ENCODE data around the gene TMEM40. TPM values are rescaled to one million over a fixed set of nuclear protein-coding genes. Genes with fewer than 3 reads are reported as not detected.

The TMEM40 gene
- total and polyA plus RNA-seq, 2 experiments from 2014 or later: 0.14 to 0.48 TPM

DNA sequence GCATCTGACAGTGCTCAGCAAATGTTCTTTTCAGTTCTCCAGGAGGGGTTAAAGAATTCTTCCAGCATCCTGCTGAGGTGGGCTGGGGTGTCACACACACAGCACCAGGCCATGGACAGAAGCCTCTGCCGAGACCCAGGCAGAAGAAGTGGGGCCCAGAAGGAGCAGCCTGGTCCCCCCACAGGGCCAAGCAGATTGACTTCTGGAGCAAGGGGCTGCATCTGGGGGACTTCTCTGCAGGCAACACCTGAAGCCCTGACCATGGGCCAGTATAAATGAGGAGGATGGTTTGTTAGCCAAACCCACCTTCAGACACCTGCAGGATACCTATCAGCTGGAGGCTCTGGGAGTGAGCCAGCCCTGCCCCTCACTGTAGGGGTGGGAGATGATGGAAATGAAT, 16.2 kb upstream of the TMEM40 start:
- Histone ChIP-seq H3K4me1 (ENCODE audit: insufficient read depth) (no peaks in the 10 kb centered on the region), H3K36me3 (ENCODE audit: insufficient read depth) (no peaks in the 10 kb centered on the region), H3K27ac (ENCODE audit: low read depth) (no peak overlapping the region), H3K4me2 (no peak overlapping the region), H3K4me3 (no peak overlapping the region), H4K20me1 (replicated peaks; ENCODE audit: insufficient read depth) (no peaks in the 10 kb centered on the region), H3K9me2 (ENCODE audit: insufficient read depth) (no peaks in the 10 kb centered on the region), H3F3A (replicated peaks; ENCODE audit: low read depth) (no peaks in the 10 kb centered on the region), H2AFZ (no peak overlapping the region), H3K27me3 (ENCODE audit: insufficient read depth) (no peaks in the 10 kb centered on the region), H3K79me2 (replicated peaks; ENCODE audit: insufficient read depth) (no peaks in the 10 kb centered on the region)
- ATAC-seq: no peak
- H3K9me3 Mint-ChIP-seq: no peaks in the 10 kb centered on the region
- H3K27ac Mint-ChIP-seq: no peak overlapping the region
- H3K36me3 Mint-ChIP-seq (ENCODE audit: low read depth): no peaks in the 10 kb centered on the region
- no peaks in the 10 kb centered on the region for H3K4me1 Mint-ChIP-seq
- no peak overlapping the region for H3K4me3 Mint-ChIP-seq
- no peaks in the 10 kb centered on the region for H3K27me3 Mint-ChIP-seq (ENCODE audit: insufficient read depth, low read depth, poor library complexity)
- TF ChIP-seq POLR2AphosphoS5 (IDR thresholded peaks at IDR 0.05; ENCODE audit: low read depth): no peak
- TF ChIP-seq CREB1 (CRISPR knock-in tag; IDR thresholded peaks at IDR 0.05; ENCODE audit: low read depth): no peak
- no peak for TF ChIP-seq EZH2 (IDR thresholded peaks at IDR 0.05; ENCODE audit: low read depth, unreplicated experiment)
- TF ChIP-seq, protein P1, sequence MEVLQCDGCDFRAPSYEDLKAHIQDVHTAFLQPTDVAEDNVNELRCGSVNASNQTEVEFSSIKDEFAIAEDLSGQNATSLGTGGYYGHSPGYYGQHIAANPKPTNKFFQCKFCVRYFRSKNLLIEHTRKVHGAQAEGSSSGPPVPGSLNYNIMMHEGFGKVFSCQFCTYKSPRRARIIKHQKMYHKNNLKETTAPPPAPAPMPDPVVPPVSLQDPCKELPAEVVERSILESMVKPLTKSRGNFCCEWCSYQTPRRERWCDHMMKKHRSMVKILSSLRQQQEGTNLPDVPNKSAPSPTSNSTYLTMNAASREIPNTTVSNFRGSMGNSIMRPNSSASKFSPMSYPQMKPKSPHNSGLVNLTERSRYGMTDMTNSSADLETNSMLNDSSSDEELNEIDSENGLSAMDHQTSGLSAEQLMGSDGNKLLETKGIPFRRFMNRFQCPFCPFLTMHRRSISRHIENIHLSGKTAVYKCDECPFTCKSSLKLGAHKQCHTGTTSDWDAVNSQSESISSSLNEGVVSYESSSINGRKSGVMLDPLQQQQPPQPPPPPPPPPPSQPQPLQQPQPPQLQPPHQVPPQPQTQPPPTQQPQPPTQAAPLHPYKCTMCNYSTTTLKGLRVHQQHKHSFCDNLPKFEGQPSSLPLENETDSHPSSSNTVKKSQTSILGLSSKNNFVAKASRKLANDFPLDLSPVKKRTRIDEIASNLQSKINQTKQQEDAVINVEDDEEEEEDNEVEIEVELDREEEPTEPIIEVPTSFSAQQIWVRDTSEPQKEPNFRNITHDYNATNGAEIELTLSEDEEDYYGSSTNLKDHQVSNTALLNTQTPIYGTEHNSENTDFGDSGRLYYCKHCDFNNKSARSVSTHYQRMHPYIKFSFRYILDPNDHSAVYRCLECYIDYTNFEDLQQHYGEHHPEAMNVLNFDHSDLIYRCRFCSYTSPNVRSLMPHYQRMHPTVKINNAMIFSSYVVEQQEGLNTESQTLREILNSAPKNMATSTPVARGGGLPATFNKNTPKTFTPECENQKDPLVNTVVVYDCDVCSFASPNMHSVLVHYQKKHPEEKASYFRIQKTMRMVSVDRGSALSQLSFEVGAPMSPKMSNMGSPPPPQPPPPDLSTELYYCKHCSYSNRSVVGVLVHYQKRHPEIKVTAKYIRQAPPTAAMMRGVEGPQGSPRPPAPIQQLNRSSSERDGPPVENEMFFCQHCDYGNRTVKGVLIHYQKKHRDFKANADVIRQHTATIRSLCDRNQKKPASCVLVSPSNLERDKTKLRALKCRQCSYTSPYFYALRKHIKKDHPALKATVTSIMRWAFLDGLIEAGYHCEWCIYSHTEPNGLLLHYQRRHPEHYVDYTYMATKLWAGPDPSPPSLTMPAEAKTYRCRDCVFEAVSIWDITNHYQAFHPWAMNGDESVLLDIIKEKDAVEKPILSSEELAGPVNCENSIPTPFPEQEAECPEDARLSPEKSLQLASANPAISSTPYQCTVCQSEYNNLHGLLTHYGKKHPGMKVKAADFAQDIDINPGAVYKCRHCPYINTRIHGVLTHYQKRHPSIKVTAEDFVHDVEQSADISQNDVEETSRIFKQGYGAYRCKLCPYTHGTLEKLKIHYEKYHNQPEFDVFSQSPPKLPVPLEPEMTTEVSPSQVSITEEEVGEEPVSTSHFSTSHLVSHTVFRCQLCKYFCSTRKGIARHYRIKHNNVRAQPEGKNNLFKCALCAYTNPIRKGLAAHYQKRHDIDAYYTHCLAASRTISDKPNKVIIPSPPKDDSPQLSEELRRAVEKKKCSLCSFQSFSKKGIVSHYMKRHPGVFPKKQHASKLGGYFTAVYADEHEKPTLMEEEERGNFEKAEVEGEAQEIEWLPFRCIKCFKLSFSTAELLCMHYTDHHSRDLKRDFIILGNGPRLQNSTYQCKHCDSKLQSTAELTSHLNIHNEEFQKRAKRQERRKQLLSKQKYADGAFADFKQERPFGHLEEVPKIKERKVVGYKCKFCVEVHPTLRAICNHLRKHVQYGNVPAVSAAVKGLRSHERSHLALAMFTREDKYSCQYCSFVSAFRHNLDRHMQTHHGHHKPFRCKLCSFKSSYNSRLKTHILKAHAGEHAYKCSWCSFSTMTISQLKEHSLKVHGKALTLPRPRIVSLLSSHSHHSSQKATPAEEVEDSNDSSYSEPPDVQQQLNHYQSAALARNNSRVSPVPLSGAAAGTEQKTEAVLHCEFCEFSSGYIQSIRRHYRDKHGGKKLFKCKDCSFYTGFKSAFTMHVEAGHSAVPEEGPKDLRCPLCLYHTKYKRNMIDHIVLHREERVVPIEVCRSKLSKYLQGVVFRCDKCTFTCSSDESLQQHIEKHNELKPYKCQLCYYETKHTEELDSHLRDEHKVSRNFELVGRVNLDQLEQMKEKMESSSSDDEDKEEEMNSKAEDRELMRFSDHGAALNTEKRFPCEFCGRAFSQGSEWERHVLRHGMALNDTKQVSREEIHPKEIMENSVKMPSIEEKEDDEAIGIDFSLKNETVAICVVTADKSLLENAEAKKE (CRISPR knock-in tag; IDR thresholded peaks at IDR 0.05): no peak
- TF ChIP-seq, protein P2, sequence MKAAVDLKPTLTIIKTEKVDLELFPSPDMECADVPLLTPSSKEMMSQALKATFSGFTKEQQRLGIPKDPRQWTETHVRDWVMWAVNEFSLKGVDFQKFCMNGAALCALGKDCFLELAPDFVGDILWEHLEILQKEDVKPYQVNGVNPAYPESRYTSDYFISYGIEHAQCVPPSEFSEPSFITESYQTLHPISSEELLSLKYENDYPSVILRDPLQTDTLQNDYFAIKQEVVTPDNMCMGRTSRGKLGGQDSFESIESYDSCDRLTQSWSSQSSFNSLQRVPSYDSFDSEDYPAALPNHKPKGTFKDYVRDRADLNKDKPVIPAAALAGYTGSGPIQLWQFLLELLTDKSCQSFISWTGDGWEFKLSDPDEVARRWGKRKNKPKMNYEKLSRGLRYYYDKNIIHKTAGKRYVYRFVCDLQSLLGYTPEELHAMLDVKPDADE (IDR thresholded peaks at IDR 0.05): no peak
- TF ChIP-seq, protein P3, sequence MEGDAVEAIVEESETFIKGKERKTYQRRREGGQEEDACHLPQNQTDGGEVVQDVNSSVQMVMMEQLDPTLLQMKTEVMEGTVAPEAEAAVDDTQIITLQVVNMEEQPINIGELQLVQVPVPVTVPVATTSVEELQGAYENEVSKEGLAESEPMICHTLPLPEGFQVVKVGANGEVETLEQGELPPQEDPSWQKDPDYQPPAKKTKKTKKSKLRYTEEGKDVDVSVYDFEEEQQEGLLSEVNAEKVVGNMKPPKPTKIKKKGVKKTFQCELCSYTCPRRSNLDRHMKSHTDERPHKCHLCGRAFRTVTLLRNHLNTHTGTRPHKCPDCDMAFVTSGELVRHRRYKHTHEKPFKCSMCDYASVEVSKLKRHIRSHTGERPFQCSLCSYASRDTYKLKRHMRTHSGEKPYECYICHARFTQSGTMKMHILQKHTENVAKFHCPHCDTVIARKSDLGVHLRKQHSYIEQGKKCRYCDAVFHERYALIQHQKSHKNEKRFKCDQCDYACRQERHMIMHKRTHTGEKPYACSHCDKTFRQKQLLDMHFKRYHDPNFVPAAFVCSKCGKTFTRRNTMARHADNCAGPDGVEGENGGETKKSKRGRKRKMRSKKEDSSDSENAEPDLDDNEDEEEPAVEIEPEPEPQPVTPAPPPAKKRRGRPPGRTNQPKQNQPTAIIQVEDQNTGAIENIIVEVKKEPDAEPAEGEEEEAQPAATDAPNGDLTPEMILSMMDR (conservative IDR thresholded peaks at IDR 0.05; ENCODE audit: low read depth in 2 of 2): no peak
- no peak for TF ChIP-seq NANOG (IDR thresholded peaks at IDR 0.05; ENCODE audit: borderline replicate concordance)
- TF ChIP-seq EZH2phosphoT487 (IDR thresholded peaks at IDR 0.05; ENCODE audit: unreplicated experiment): no peak
- no peak for TF ChIP-seq STAT1 (IDR thresholded peaks at IDR 0.05; ENCODE audit: unreplicated experiment)
- no peak for TF ChIP-seq ZNF114 (CRISPR knock-in tag; IDR thresholded peaks at IDR 0.05)
- TF ChIP-seq JUNB (IDR thresholded peaks at IDR 0.05; ENCODE audit: unreplicated experiment): no peak
- no peak for TF ChIP-seq ZNF331 (CRISPR knock-in tag; IDR thresholded peaks at IDR 0.05; ENCODE audit: low read depth)
- TF ChIP-seq, protein P4, sequence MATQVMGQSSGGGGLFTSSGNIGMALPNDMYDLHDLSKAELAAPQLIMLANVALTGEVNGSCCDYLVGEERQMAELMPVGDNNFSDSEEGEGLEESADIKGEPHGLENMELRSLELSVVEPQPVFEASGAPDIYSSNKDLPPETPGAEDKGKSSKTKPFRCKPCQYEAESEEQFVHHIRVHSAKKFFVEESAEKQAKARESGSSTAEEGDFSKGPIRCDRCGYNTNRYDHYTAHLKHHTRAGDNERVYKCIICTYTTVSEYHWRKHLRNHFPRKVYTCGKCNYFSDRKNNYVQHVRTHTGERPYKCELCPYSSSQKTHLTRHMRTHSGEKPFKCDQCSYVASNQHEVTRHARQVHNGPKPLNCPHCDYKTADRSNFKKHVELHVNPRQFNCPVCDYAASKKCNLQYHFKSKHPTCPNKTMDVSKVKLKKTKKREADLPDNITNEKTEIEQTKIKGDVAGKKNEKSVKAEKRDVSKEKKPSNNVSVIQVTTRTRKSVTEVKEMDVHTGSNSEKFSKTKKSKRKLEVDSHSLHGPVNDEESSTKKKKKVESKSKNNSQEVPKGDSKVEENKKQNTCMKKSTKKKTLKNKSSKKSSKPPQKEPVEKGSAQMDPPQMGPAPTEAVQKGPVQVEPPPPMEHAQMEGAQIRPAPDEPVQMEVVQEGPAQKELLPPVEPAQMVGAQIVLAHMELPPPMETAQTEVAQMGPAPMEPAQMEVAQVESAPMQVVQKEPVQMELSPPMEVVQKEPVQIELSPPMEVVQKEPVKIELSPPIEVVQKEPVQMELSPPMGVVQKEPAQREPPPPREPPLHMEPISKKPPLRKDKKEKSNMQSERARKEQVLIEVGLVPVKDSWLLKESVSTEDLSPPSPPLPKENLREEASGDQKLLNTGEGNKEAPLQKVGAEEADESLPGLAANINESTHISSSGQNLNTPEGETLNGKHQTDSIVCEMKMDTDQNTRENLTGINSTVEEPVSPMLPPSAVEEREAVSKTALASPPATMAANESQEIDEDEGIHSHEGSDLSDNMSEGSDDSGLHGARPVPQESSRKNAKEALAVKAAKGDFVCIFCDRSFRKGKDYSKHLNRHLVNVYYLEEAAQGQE (IDR thresholded peaks at IDR 0.05; ENCODE audit: unreplicated experiment): no peak
- no peak for DNase-seq (ENCODE audit: low spot score)

Data from GM23338 (cell line).